NCI-H2227 treated with DMSO at 0.1 percent for 48 hours (cell line): ENCODE data around the gene SPG7.
"Not testable (repeated sequence)": the region's sequence is repeated elsewhere in the genome, so short reads cannot be mapped to it uniquely, and the experiment has no call there.

ENCODE experiments used
- DNase-seq: peaks from one replicate; lab custom pipeline; 2025; lab: John Stamatoyannopoulos, UW

The SPG7 gene

GRCh38 chr16:89581045-89581695 lies 73.0 kb downstream of the SPG7 start:
- DNase-seq: no peak

- DNase-seq: no peak
Measured at GRCh38 chr16:89581861-89582563, 73.8 kb downstream of the SPG7 start.

GRCh38 chr16:89582614-89583196 lies 74.5 kb downstream of the SPG7 start:
- DNase-seq: no peak

- DNase-seq: no peak
Measured at GRCh38 chr16:89583197-89583894, 75.1 kb downstream of the SPG7 start.

GRCh38 chr16:89583895-89584644 lies 75.9 kb downstream of the SPG7 start:
- DNase-seq: no peak

GRCh38 chr16:89584768-89585549 lies 76.8 kb downstream of the SPG7 start:
- DNase-seq: no peak

- no peak for DNase-seq
Measured at GRCh38 chr16:89586218-89586617, 78.0 kb downstream of the SPG7 start.

- no peak for DNase-seq
Measured at GRCh38 chr16:89586853-89587252, 78.7 kb downstream of the SPG7 start.

- DNase-seq: not testable (repeated sequence)
Measured at GRCh38 chr16:89587676-89588075, 79.5 kb downstream of the SPG7 start.

GRCh38 chr16:89588413-89589109 lies 80.4 kb downstream of the SPG7 start:
- DNase-seq: no peak

- DNase-seq: no peak
Measured at GRCh38 chr16:89589241-89589926, 81.2 kb downstream of the SPG7 start.

GRCh38 chr16:89593841-89594240 lies 85.6 kb downstream of the SPG7 start:
- DNase-seq: no peak

- no peak for DNase-seq
Measured at GRCh38 chr16:89595330-89596060, 87.3 kb downstream of the SPG7 start.

- no peak for DNase-seq
Measured at GRCh38 chr16:89596061-89596689, 88.0 kb downstream of the SPG7 start.

GRCh38 chr16:89596957-89597649 lies 88.9 kb downstream of the SPG7 start:
- DNase-seq: no peak

GRCh38 chr16:89598199-89598598 lies 90.0 kb downstream of the SPG7 start:
- DNase-seq: peak; percentile 18

- no peak for DNase-seq
Measured at GRCh38 chr16:89599451-89599858, 91.3 kb downstream of the SPG7 start.

GRCh38 chr16:89599902-89600301 lies 91.7 kb downstream of the SPG7 start:
- DNase-seq: no peak
